ENCODE results near the gene BACH2.
"Not testable (repeated sequence)": the region's sequence is repeated elsewhere in the genome, so short reads cannot be mapped to it uniquely, and the experiment has no call there.

Gene BACH2

DNA sequence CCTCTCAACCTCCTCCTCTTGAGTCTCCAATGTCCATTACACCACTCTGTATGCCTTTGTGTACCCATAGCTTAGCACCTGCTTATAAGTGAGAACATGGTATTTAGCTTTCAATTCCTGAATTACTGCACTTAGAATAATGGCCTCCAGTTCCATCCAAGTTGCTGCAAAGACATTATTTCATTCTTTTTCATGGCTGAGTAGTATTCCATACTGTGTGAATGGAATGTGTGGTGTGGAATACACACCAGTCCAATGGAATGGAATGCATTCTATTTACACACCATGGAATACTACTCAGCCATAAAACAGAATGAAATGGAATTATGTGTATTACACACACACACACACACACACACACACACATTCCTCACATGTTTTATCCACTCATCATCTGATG lies 116.1 kb downstream of the BACH2 start:
- DNase-seq: no peak

DNA sequence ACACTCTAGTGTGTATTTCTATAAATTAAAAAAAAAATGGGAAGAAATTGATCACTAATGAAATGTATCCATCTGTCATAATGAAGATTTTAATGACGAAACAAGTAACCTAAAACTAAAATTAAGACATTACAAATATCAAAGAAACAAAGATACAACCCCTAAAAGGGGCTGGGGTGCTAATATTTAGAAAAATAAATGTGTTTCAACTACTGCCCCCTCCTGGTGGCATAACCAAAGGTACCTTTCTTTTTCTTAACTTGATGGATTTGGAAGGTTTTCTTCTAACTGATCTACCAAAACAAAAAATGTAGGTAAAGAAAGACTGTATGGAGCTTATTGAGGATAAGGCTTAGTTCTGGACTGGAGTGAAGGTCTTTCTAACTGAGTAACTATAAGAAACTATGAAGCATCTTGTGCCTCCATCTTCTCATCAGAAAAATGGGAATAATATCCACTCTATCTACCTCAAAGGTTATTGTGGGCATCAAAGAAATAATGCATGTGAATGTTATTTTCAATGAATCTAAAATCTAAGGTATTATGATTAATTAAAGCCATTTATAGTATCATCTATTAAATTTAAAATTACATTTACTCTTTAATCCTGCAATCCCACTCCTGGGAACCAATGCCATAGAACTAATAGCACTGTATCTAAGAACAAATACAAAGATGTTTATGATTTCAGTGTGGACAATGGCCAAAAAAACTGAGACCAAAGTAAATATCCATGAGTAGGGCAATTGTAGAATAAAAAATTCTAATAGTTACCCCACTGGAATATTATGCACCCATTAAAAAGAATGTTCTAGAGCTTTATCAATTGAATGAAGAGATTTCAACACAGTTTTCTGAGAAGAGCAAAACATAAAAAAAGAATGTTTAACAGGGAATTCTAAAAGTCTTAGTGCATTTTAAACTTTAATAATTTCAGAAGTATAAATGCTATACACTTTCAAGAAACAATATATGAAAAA lies 117.2 kb downstream of the BACH2 start:
- peak in 1 of 5 donors; percentile 13 for DNase-seq

DNA sequence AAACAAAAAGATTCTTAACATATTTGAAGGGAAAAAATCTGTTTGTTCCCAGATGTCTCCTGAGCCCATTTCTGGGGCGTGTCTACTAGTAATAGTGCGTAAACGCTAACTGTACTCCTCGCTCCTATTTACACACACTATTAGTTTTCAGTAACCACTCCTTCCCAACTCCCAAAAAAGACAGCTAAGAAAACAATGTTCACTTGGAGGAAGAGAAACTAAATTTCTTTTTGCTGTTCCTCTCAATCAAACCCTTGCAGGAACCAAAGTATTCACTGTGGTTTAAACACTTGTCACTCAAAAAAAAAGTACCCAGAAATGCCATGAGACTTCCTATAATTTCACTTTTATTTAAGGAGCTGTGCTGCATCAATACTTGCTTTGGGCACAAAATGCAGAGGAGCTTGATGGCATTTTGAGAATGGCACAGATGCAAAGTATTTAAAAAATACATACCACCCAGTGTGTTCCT lies 118.2 kb downstream of the BACH2 start:
- no peak for DNase-seq

DNA sequence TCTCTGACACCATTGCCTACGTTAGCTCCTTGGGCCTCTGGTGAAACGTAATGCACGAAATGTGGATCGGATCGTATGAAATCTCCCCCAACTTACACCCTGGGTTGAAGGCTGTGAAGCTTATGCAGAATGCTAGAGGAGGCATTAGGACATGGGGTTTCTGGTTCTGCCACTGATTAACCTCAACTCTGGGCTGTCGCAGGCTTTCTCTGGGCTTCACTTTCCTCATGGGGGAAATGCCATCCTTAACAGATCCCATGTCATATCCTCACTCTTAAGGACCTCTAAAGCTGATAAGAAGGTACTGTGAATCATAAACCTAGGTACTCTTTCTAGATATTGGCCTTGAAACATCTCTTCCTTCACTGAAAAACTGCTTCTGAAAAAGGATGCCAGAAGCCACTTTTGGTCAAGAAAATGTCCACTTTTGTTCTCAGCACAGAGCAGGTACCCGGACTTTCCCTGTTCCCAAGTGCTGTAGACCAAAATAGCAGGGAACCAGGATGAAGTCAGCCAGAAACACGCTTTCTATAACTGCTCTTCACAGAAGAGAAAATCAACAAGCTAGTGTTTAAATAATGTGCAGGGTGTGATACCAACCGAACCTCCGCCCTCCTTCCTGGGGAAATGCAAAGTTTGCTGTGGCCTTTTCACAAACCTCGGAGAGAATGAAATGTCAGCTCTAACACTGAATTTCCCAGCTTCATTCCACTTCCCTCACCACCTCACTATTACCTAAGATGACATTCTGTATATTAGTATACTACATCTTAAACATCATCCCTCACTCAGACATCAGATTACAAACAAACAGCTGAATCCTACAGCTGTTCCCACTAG lies 118.9 kb downstream of the BACH2 start:
- no peak for DNase-seq

DNA sequence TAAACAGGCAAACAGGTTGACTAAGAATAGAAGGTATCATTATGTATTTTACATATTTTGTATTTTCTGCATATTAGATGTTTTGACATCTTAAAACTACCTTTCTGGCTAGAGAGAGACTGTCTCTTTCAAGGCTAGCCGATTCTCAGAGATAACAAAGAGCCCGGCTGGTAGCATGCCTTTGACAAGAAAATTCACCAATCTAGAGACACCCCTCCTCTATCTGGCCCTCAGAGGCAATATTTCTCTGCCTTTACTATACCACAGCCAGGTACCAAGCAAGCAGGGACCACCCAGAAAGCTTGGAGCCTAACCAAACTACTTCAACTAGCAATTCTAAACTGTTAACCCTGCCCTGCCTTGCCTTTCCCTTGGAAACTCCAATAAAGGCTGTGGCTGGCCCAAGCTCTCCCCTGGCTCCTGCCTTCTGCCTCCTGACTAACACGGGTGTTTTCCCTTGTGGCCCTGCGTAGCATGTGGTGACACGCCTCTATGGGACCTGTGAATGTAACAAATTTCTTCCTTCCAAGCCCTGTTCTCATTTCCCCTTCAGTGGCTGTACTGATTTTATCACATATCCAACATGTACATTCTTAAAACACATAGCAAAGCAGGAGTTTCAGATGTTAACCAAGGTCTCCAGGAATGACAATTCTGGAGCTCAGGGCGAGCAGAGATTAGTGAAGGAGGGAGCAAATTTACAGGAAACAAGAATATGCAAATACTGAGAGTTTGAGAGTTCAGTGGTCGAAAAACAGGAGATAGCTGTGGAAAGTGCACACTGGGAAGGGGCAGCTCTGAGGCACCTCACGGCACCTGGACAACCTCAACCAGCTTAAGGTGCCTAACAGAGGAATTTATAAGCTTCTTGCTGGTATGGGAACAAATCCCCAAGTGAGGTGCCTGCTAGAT lies 120.8 kb downstream of the BACH2 start:
- peak in 3 of 5 donors; percentile 19 to 23 (median 19) for DNase-seq

DNA sequence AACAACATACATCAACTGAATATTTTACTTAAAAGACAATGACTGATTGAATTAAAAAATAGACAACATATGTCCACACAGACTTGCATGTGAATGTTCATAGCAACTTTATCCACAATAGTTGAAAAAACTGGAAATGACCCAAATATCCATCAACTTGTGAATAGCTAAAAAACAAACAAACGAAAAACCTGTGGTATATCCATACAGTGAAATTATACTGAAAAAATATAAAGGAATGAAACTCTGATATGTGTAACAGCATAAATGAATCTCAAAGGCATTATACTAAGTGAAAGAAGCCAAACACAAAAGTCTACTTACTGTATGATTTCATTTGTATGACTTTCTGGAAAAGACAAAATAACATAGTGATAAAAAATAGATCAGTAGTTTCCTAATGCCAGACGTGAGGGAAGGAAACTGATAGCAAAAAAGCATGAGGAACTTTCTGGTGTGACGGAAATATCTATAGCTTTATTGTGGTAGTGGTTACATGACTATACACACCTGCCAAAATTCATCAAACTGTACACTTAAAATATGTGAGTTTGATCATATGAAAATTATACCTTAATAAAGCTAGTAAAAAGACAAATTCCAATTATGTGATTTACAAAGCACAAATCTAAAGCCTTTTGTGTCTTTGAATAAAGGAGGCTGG lies 123.2 kb downstream of the BACH2 start:
- no peak for DNase-seq

DNA sequence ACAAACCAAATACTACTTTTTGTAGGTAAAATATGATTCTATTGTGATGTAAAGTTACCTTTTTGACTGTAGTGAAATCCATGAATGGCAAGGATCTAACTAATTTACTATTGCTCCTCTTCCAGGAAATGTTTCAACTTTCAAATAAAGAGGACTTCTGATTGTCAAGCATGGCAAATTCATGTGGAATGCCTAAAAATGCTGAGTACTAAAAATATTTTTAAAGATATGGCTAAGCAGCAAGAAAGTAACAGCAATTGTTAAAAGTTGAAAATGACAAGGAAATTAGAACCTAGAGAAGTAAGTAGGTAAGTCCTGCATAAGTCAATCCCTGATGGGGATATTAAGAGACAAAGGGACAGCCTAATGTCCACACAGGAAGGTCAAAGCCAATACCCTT lies 126.0 kb downstream of the BACH2 start:
- DNase-seq: no peak

DNA sequence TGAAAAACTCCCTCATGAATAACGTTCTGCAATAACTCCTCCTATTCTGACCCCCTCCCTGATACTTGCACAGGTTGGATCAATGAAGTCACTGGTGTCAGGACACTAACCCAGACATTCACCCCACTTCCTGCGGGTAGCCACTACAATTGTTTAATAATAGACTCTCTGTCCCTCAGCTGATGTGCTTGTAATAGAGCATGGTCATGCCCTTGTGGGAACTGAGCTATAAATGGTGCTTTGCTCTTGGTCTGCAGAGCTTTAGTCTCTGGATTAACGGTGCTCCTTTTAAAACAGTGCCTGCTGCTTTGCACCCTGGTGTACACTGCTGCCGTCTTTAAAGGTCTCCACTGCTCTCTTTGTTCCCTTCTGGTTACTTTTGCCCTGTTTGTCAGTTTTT lies 127.3 kb downstream of the BACH2 start:
- no peak for DNase-seq

DNA sequence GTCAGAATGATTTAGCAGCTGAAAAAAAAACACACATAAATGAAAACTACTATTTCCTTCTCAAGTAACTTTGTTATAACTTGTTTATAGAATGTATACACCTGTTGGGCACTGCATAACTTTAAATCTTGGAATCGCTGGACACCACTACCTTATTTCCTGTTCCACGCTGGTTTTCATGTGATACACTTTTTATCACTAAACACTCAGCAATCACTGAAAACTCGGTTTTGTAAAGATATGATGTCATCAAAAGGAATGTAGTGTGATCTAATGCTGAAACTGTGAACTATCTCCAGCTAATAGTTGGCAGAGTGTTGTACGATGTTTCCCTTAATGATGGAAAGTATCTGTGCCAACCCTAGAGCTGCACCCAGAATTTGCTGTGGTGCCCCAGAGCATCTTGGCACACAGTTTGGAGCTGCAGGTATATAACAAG lies 127.9 kb downstream of the BACH2 start:
- no peak for DNase-seq

DNA sequence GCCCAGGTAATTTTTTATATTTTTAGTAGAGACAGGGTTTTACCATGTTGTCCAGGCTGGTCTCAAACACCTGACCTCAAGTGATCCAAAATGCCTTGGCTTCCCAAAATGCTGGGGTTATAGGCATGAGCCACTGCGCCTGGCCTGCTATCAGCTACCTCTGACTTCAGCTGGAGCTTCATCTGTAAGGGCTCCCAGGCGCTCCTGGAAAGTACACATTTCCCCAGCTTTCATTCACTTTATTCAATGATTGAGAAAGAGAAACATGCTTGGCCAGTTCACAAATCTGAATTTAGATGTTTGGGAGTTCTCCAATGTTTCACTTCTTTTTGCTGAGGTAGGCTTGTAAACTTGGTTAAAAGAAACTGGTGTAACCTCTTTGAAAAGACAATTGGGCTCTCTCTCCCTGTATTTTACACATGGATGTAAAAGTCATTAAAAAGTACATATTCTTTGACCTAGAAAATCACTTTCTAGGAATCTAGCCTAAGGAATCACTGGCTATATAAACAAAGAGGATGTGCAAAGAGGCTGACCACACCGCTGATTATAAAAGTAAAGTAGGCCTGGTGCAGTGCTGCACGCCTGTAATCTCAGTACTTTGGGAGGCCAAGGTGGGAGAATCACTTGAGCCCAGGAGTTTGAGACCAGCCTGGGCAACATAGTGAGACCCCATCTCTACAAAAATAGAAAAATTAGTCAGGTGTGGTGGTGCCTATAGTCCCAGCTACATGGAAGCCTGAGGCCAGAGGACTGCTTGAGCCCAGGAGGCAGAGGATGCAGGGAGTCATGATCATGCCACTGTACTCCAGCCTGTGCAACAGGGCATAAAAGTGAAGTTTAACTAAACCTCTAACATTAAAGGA lies 128.9 kb downstream of the BACH2 start:
- DNase-seq: no peak

DNA sequence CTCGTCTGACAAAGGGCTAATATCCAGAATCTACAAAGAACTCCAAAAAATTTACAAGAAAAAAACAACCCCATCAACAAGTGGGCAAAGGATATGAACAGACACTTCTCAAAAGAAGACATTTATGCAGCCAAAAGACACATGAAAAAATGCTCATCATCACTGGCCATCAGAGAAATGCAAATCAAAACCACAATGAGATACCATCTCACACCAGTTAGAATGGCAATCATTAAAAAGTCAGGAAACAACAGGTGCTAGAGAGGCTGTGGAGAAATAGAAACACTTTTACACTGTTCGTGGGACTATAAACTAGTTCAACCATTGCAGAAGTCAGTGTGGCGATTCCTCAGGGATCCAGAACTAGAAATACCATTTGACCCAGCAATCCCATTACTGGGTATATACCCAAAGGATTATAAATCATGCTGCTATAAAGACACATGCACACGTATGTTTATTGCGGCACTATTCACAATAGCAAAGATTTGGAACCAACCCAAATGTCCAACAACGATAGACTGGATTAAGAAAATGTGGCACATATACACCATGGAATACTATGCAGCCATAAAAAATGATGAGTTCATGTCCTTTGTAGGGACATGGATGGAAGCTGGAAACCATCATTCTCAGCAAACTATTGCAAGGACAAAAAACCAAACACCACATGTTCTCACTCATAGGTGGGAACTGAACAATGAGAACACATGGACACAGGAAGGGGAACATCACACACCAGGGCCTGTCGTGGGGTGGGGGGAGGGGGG lies 130.3 kb downstream of the BACH2 start:
- not testable (repeated sequence) for DNase-seq

DNA sequence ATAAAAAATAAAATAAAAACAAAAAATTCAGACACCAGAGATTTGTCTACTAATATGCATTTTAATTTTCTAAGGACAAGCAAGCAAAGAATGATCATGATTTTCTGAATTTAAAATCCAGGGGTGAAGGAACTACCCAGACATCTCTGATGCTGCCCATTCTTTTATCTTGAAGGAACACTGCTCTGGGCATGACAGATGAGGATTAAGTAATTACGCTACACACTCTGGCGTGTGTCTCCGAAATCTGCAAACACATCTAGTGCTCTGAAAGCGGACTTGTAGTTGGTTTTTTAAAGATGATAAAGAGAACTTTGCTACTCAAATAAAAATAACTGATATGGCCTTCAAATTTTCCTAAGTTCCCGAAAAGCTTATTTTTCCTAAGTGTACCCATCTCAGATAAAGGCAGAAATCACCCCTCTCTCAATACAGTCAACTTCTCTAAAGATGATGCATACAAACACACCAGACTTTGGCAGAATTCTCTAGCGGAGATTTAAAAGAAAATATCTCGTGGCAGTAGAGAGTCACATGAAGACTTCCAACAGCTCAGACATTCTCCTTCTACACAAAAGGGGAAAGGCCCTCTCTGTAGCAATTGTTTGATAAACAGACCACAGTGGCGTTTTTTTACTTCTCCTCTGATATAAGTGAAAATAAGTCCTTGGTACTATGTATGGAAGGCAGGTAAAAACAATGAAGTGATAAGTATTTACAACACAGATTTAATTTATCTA lies 133.8 kb downstream of the BACH2 start:
- DNase-seq: no peak

DNA sequence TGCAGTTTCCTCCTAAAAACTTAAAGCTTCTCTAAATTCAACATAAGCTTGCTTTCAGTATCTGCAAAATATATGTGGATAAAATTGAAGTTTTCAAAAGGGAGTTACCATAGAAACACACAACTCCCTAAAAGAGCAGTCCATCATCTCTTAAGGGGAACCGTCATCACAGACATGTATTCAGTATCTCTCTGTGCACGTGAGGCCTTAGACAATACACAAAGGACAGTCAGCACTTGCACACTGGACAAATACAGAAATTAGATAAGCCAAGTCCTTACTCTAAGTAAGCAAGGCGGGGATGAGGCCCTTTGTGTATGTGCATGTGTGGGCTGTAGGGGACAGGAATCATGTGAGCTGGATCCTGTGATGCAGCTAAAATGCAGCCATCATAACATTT lies 136.6 kb downstream of the BACH2 start:
- no peak for DNase-seq

DNA sequence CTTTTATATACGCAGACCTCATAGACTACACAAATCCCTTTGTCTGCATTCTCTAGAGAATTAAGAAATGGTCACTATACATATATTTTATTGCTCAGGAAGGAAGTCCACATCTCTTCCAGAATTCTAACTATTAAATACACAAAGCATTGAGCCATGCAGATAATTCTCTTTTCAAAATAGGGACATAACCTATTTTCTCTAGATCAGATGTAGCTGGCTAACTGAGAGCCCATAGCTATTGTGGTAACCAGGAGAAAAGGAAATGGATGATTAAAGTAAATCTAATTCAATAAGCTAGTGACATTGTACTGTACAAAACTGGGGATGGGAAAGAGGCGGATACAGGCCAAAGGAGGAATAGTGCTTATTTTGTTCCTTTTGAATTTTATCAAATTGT lies 137.2 kb downstream of the BACH2 start:
- DNase-seq: no peak

DNA sequence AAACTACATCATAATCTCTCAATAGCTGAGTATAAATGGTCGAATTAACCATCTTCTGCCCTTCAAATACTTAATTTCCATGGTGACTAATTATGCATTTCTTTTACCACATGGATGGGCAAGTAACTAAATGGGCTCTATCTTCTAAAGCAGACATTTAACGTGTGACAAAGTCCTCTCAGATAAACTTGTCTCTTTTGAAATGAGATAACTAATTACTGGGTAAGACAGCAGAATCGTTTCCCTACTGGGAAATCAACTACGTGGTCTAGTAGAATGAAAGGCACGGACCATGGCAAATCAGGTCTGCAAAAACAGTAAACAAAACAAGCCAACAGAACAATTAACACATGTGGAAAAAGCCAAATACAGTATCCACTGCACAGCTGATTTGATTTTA lies 137.7 kb downstream of the BACH2 start:
- DNase-seq: no peak

DNA sequence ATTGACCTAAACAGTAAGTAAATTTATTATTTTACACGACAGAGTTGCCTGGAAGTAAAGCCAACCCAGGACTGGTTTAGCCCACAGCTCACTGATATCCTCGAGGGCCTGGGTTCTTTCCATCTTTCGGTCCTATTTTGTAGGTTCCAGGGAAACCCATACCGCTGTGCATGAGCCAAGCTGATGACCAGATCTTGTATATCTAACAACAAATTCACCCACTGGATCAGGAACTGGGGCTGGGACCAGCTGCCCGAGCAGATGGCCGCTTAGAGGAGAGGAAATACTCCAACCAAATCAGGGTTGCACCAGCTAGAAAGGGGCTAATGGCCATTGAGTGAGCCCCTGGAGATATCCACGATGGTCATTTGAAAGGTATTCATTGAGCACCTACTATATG lies 139.2 kb downstream of the BACH2 start:
- DNase-seq: no peak

DNA sequence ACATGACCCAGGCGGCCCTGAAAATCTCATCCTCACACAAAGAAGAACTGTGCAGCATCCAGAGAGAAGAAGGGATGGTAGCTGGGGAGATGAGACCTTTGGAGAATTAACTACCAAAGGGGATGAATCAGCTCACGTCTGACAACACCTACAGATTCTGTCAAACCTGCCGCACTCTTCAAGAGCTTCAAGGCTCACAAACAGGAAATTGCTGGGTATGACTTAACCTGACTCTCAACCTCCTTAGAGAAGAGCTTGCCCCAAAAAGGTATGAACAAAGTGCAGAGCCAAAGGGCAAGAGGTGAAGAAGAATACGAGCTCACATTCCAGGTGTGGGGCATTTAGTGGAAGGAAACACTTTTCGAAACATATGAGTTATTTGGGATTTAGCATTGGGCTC lies 139.8 kb downstream of the BACH2 start:
- DNase-seq: peak in 3 of 5 donors; percentile 5 to 34 (median 24)

DNA sequence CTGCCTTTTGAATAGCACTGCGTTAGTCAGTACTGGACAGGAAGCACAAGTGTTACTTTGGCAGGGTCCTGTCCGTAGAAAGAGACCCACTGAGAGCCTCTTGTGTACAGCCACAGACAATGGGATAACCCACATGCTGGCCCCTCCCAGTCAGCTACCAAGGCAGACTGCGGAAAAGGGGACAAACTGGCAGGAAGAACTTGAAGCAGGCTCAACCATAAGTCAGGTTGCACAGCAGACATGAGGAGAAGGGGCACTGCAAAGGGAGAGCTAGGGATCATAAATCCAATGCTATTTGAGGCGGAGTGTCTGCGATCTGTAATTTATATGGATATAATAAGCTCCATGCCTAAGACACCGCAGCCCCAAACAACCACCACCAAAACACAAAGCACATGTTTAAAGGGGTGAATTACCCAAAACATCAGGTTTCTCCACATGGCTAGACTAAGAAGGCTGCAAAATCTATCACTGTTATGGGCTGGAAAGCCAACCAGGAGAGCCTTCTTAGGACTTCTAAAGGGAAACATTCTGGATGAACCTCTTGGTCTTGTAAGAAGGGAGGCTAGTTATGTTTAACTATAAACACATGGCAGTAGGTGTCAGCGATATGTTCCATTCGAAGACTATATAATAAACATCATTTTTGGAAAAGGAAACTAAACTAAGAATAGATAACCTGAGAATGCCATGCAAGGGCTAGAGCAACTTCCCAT lies 141.7 kb downstream of the BACH2 start:
- DNase-seq: no peak
